Measurements from ENCODE around the gene ARL6IP1.

DNA sequence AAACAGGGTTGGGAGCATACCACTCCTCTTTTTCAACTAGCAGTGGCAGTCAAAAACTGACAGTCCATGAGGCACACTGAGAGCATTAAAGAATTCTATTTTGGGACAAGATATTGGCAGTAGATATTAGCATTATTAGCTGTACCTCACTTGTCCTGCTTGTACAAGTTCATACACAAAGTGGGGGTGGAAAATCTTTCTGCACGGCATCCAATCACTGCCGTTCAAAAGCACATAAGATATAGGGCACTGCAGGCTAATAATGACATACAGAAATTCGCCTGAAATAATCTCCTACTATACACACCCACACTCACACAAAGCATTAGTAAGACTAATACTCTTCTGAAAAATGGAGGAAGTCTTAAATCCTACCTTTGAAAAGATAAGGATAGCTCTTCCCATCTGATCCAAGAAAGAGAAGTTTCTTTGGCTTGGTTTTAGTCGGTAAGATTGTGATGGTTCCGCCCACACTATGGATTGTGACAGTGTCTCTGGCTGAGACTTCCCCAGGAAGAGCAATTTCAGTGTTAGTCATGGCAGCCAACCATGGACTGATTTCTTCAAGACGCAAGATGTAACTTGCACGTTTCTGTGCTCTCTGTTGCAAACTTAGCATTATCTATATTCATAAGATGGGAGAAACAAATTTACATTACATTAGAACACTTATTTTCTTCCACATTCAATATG lies 40.6 kb upstream of the ARL6IP1 start:
- TF ChIP-seq, protein P1, sequence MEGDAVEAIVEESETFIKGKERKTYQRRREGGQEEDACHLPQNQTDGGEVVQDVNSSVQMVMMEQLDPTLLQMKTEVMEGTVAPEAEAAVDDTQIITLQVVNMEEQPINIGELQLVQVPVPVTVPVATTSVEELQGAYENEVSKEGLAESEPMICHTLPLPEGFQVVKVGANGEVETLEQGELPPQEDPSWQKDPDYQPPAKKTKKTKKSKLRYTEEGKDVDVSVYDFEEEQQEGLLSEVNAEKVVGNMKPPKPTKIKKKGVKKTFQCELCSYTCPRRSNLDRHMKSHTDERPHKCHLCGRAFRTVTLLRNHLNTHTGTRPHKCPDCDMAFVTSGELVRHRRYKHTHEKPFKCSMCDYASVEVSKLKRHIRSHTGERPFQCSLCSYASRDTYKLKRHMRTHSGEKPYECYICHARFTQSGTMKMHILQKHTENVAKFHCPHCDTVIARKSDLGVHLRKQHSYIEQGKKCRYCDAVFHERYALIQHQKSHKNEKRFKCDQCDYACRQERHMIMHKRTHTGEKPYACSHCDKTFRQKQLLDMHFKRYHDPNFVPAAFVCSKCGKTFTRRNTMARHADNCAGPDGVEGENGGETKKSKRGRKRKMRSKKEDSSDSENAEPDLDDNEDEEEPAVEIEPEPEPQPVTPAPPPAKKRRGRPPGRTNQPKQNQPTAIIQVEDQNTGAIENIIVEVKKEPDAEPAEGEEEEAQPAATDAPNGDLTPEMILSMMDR (IDR thresholded peaks at IDR 0.05; ENCODE audit: low read depth, low read length, missing input control), result no peak
- TF ChIP-seq, protein P2, sequence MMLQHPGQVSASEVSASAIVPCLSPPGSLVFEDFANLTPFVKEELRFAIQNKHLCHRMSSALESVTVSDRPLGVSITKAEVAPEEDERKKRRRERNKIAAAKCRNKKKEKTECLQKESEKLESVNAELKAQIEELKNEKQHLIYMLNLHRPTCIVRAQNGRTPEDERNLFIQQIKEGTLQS (IDR thresholded peaks at IDR 0.05), result no peak
- TF ChIP-seq GABPA (IDR thresholded peaks at IDR 0.05 in 1 of 2, conservative IDR thresholded peaks at IDR 0.05 in 1 of 2), result no peak
- TF ChIP-seq MAX (IDR thresholded peaks at IDR 0.05), result no peak
- no peak for TF ChIP-seq SP1 (IDR thresholded peaks at IDR 0.05)
- no peak for TF ChIP-seq TAF1 (conservative IDR thresholded peaks at IDR 0.05)
- TF ChIP-seq RXRA (IDR thresholded peaks at IDR 0.05), result no peak

All from liver (tissue), 3 donors.